MCF 10A (cell line): ENCODE results near the gene PXDC1. TPM values are rescaled to one million over a fixed set of nuclear protein-coding genes. Genes with fewer than 3 reads are reported as not detected.
"Not testable (repeated sequence)": the region's sequence is repeated elsewhere in the genome, so short reads cannot be mapped to it uniquely, and the experiment has no call there.

Experiments
- BruUV-seq: library from RNA; stranded (reverse); fragments of 400-500 nt; replicated peaks from 2 replicates; lab custom pipeline; 2021; lab: Mats Ljungman, UMichigan
- CTCF ChIA-PET: fragments of 300-600 bp; sonication (Branson Sonifier 250); formaldehyde crosslinking; extraction: SDS; loops from one replicate; lab custom pipeline; 2021; ENCODE audit warnings: antibody characterized with exemption, inconsistent platforms; lab: Yijun Ruan, JAX
- POLR2A ChIA-PET: fragments of 300-600, 350-650 bp; sonication (Branson Sonifier 250); formaldehyde crosslinking; extraction: SDS; loops from one replicate; lab custom pipeline; 2020; ENCODE audit warnings: antibody characterized with exemption, inconsistent platforms; lab: Yijun Ruan, JAX
- DNase-seq: peaks from one replicate; pipeline ENCODE4 v3.0.0-alpha.2; 2018; ENCODE audit not compliant: unreplicated experiment
- H3K27ac Mint-ChIP-seq: one replicate; pipeline ENCODE4 v1.8.0; 2022; ENCODE audit warnings: mild to moderate bottlenecking, low read depth, mixed read lengths; ENCODE audit not compliant: unreplicated experiment
- H3K27me3 Mint-ChIP-seq: one replicate; pipeline ENCODE4 v1.8.0; 2022; ENCODE audit warnings: mixed read lengths; ENCODE audit not compliant: insufficient read depth, unreplicated experiment
- H3K36me3 Mint-ChIP-seq: one replicate; pipeline ENCODE4 v1.8.0; 2022; ENCODE audit warnings: mild to moderate bottlenecking, moderate library complexity, mixed read lengths; ENCODE audit not compliant: insufficient read depth, unreplicated experiment
- H3K4me1 Mint-ChIP-seq: one replicate; pipeline ENCODE4 v1.8.0; 2022; ENCODE audit warnings: mixed read lengths; ENCODE audit not compliant: insufficient read depth, unreplicated experiment
- H3K4me3 Mint-ChIP-seq: one replicate; pipeline ENCODE4 v1.8.0; 2022; ENCODE audit warnings: mild to moderate bottlenecking, moderate library complexity, mixed read lengths; ENCODE audit not compliant: unreplicated experiment
- H3K9me3 Mint-ChIP-seq: one replicate; pipeline ENCODE4 v1.8.0; 2022; ENCODE audit warnings: mixed read lengths; ENCODE audit not compliant: unreplicated experiment
- intact Hi-C: fragments of 100-400 bp; cut with micrococcal nuclease; formaldehyde crosslinking; loops from 2 replicates; pipeline ENCODE4 v1.14.1; 2022
- total RNA-seq: library from RNA; stranded (reverse); gene quantifications from 2 replicates; pipeline ENCODE4 v1.2.3, GENCODE V29; 2022
- TF ChIP-seq, protein P1 (sequence below): fragments of 200-600 bp; IDR thresholded peaks from one replicate; pipeline ENCODE4 v1.8.0; 2022; ENCODE audit warnings: antibody characterized with exemption, mild to moderate bottlenecking; ENCODE audit not compliant: unreplicated experiment

The PXDC1 gene
- total RNA-seq, 1 experiment from 2014 or later: 48.1 TPM

DNA sequence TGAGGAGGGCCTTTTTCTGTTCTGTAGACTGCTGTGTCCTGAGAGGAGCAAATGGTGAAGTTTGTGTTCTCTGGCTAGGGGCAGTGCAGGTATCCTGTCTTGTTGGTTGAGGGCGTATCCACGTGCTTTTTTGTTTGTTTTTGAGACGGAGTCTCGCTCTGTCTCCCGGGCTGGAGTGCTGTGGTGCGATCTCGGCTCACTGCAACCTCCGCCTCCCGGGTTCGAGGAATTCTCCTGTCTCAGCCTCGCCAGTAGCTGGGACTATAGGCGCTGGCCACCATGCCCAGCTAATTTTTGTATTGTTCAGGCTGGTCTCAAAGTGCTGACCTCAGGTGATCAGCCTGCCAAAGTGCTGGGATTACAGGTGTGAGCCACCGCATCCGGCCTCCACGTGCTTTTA, 10.8 kb upstream of the PXDC1 start:
- no peaks in the 10 kb centered on the region for H3K27me3 Mint-ChIP-seq
- no peak overlapping the region for H3K4me3 Mint-ChIP-seq
- BruUV-seq: no TSS peak
- H3K36me3 Mint-ChIP-seq: no peaks in the 10 kb centered on the region
- H3K9me3 Mint-ChIP-seq: no peaks in the 10 kb centered on the region
- peaks cover 17% of the 10 kb centered on the region for H3K4me1 Mint-ChIP-seq
- intact Hi-C loops: no loop called here
- ChIA-PET CTCF (no interaction called here), POLR2A (no interaction called here)
- no peak overlapping the region for H3K27ac Mint-ChIP-seq
- no peak for DNase-seq
- TF ChIP-seq, protein P1, sequence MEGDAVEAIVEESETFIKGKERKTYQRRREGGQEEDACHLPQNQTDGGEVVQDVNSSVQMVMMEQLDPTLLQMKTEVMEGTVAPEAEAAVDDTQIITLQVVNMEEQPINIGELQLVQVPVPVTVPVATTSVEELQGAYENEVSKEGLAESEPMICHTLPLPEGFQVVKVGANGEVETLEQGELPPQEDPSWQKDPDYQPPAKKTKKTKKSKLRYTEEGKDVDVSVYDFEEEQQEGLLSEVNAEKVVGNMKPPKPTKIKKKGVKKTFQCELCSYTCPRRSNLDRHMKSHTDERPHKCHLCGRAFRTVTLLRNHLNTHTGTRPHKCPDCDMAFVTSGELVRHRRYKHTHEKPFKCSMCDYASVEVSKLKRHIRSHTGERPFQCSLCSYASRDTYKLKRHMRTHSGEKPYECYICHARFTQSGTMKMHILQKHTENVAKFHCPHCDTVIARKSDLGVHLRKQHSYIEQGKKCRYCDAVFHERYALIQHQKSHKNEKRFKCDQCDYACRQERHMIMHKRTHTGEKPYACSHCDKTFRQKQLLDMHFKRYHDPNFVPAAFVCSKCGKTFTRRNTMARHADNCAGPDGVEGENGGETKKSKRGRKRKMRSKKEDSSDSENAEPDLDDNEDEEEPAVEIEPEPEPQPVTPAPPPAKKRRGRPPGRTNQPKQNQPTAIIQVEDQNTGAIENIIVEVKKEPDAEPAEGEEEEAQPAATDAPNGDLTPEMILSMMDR: no peak

DNA sequence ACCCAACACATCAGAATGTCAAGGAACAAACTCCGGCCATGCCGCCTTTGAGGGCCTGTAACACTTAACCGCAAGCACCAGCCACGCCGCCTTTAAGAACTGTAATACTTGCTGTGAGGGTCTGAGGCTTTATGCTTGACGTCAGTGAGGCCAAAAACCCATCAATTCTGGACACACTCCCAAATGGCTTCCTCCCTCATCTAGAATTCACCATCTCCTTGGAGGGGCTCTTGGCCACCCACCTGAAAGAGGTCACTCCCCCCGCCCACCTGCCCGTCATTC, 10.4 kb upstream of the PXDC1 start:
- Mint-ChIP-seq H3K9me3 (no peaks in the 10 kb centered on the region), H3K27me3 (no peaks in the 10 kb centered on the region), H3K36me3 (no peaks in the 10 kb centered on the region), H3K4me1 (peaks cover 17% of the 10 kb centered on the region), H3K27ac (no peak overlapping the region), H3K4me3 (no peak overlapping the region)
- intact Hi-C loops: no loop called here
- TF ChIP-seq, protein P1: no peak
- BruUV-seq: no TSS peak
- ChIA-PET CTCF (no interaction called here), POLR2A (interaction anchor here (0.7 kb wide), 1 partner anchor 10 kb away, joined by 3 read pairs; the partner anchor contains the start of gene PXDC1)
- DNase-seq: no peak

DNA sequence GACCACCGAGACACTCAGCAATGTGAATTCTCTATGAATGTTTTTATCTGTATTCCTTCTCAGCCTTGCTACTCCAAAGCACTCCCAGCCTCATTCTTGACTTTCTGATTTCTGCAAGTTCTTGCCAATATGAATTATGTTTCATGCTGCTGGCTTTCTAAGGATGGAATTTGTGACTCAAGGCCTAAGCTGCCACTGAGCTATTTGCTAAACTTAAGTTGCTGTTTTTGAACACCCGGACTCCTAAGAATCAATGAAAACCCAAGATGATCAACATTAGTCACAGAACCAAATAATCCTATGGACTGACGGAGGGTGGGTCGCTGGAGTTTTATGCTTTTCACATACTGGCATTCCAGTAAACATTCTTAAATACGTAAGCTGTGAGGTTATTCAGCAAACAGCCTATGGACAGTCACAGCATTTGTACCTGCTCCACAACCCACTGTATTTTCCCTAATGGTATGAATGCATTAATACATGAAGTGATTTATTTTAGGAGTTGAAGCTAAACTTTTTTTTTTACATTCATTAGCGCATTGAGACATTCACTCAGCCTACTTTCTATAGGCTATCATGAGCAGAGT, 8.2 kb upstream of the PXDC1 start:
- Mint-ChIP-seq H3K4me3 (no peak overlapping the region), H3K36me3 (no peaks in the 10 kb centered on the region), H3K9me3 (no peaks in the 10 kb centered on the region), H3K4me1 (no peaks in the 10 kb centered on the region), H3K27me3 (no peaks in the 10 kb centered on the region), H3K27ac (no peak overlapping the region)
- CTCF ChIA-PET: interaction anchor here (0.9 to 2.3 kb wide), 3 partner anchors 11 to 231 kb away, joined by 3 to 8 read pairs (median 7); partner anchors contain the start of gene FAM50B
- intact Hi-C loops: no loop called here
- no peak for DNase-seq
- no TSS peak for BruUV-seq
- TF ChIP-seq, protein P1: no peak
- POLR2A ChIA-PET: interaction anchor here (0.5 to 2.0 kb wide), 3 partner anchors 10 to 153 kb away, joined by 4 to 6 read pairs (median 4); partner anchors contain the start of gene FAM50B

DNA sequence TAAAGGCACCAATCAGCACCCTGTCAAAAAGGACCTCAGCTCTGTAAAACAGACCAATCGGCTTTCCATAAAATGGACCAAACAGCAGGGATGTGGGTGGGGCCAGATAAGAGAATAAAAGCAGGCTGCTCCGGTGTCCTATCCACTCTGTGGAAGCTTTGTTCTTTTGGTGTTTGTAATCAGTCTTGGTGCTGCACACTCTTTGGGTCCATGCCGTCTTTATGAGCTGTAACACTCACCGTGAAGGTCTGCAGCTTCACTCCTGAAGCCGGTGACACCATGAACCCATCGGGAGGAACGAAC, 7.3 kb upstream of the PXDC1 start:
- Mint-ChIP-seq H3K27ac (no peak overlapping the region), H3K9me3 (no peaks in the 10 kb centered on the region), H3K27me3 (no peaks in the 10 kb centered on the region), H3K4me1 (no peaks in the 10 kb centered on the region), H3K4me3 (no peak overlapping the region), H3K36me3 (no peaks in the 10 kb centered on the region)
- intact Hi-C loops: no loop called here
- TF ChIP-seq, protein P1: no peak
- no TSS peak for BruUV-seq
- ChIA-PET CTCF (interaction anchor here (2.3 kb wide), 1 partner anchor 90 kb away, joined by 8 read pairs; the partner anchor contains the start of gene FAM50B), POLR2A (interaction anchor here (0.6 to 2.0 kb wide), 4 partner anchors 9 to 513 kb away, joined by 3 to 6 read pairs (median 4); partner anchors contain the start of gene FAM50B)
- no peak for DNase-seq

DNA sequence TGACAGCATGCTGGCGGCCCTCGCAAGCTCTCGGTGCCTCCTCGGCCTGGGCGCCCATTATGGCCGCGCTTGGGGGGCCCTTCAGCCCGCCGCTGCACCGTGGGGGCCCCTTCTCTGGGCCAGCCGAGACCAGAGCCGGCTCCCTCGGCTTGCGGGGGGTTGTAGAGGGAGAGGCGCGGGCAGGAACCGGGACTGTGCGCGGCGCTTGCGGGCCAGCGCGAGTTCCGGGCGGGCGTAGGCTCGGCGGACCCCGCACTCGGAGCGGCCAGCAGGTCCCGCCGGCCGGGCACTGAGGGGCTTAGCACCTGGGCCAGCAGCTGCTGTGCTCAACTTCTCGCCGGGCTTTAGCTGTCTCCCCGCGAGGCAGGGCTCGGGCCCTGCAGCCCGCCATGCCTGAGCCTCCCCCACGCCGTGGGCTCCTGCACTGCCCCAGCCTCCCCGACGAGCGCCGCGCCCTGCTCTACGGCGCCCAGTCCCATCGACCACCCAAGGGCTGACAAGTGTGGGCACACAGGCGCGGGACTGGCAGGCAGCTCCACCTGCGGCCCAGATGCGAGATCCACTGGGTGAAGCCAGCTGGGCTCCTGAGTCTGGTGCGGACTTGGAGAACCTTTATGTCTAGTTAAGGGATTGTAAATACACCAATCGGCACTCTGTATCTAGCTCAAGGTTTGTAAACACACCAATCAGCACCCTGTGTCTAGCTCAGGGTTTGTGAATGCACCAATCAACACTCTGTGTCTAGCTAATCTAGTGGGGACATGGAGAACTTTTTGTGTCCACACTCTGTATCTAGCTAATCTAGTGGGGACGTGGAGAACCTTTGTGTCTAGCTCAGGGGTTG, 6.7 kb upstream of the PXDC1 start:
- H3K9me3 Mint-ChIP-seq, H3K36me3 Mint-ChIP-seq, BruUV-seq, H3K4me3 Mint-ChIP-seq, H3K4me1 Mint-ChIP-seq, DNase-seq, H3K27me3 Mint-ChIP-seq, H3K27ac Mint-ChIP-seq, intact Hi-C loops: not testable (repeated sequence)
- ChIA-PET CTCF (interaction anchor here (2.3 kb wide), 1 partner anchor 91 kb away, joined by 8 read pairs; the partner anchor contains the start of gene FAM50B), POLR2A (interaction anchor here (0.6 to 2.0 kb wide), 4 partner anchors 8 to 513 kb away, joined by 3 to 6 read pairs (median 4); partner anchors contain the start of gene FAM50B)
